GM12891 (cell line): ENCODE data around the gene PTGFRN.

Experiments
- POLR2A ChIP-seq: IDR thresholded peaks from 2 replicates; pipeline ENCODE4 v1.6.1; 2011; ENCODE audit warnings: low read depth, low read length, control low read depth
- POLR2AphosphoS5 ChIP-seq: IDR thresholded peaks from 2 replicates; pipeline ENCODE4 v1.6.1; 2011; ENCODE audit warnings: low read depth, low read length, control low read depth
- POU2F2 ChIP-seq: IDR thresholded peaks from 2 replicates; pipeline ENCODE4 v1.6.1; 2011; ENCODE audit warnings: low read depth, mild to moderate bottlenecking, control low read depth, low read length, moderate library complexity
- SPI1 ChIP-seq: IDR thresholded peaks from 2 replicates; pipeline ENCODE4 v1.6.1; 2011; ENCODE audit warnings: low read depth, low read length, control low read depth
- TAF1 ChIP-seq: IDR thresholded peaks from 2 replicates; pipeline ENCODE4 v1.6.1; 2011; ENCODE audit warnings: low read depth, low read length, control low read depth

DNA sequence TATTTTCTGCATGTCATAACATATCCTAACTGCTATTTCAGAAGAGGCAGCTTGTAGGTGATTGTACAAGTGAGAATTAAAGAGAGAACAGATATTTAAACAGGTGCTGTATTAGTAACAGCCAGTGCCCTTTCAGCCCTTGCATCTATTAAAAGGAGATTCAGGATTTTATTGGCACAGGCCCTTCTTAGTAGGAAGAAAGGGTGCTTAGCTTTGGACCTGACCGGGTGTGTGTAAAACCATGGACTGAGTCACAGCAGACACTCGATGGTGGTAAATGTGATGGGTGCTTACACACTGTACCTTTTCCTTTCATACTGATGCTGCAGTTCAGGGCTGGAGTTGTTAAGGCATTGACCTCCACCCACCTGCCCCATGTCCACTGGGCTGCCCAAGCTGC is 79.2 kb downstream of the PTGFRN start:
- TF ChIP-seq POLR2A (no peak), TAF1 (no peak), SPI1 (no peak), POLR2AphosphoS5 (no peak), POU2F2 (no peak)
